MCF 10A (cell line): ENCODE results near the gene NDUFV3. TPM values are rescaled to one million over a fixed set of nuclear protein-coding genes. Genes with fewer than 3 reads are reported as not detected.

ENCODE experiments used
- BruUV-seq: library from RNA; stranded (reverse); fragments of 400-500 nt; replicated peaks from 2 replicates; lab custom pipeline; 2021; lab: Mats Ljungman, UMichigan
- CTCF ChIA-PET: fragments of 300-600 bp; sonication (Branson Sonifier 250); formaldehyde crosslinking; extraction: SDS; loops from one replicate; lab custom pipeline; 2021; ENCODE audit warnings: antibody characterized with exemption, inconsistent platforms; lab: Yijun Ruan, JAX
- POLR2A ChIA-PET: fragments of 300-600, 350-650 bp; sonication (Branson Sonifier 250); formaldehyde crosslinking; extraction: SDS; loops from one replicate; lab custom pipeline; 2020; ENCODE audit warnings: antibody characterized with exemption, inconsistent platforms; lab: Yijun Ruan, JAX
- DNase-seq: peaks from one replicate; pipeline ENCODE4 v3.0.0-alpha.2; 2018; ENCODE audit not compliant: unreplicated experiment
- H3K27ac Mint-ChIP-seq: one replicate; pipeline ENCODE4 v1.8.0; 2022; ENCODE audit warnings: mild to moderate bottlenecking, low read depth, mixed read lengths; ENCODE audit not compliant: unreplicated experiment
- H3K27me3 Mint-ChIP-seq: one replicate; pipeline ENCODE4 v1.8.0; 2022; ENCODE audit warnings: mixed read lengths; ENCODE audit not compliant: insufficient read depth, unreplicated experiment
- H3K36me3 Mint-ChIP-seq: one replicate; pipeline ENCODE4 v1.8.0; 2022; ENCODE audit warnings: mild to moderate bottlenecking, moderate library complexity, mixed read lengths; ENCODE audit not compliant: insufficient read depth, unreplicated experiment
- H3K4me1 Mint-ChIP-seq: one replicate; pipeline ENCODE4 v1.8.0; 2022; ENCODE audit warnings: mixed read lengths; ENCODE audit not compliant: insufficient read depth, unreplicated experiment
- H3K4me3 Mint-ChIP-seq: one replicate; pipeline ENCODE4 v1.8.0; 2022; ENCODE audit warnings: mild to moderate bottlenecking, moderate library complexity, mixed read lengths; ENCODE audit not compliant: unreplicated experiment
- H3K9me3 Mint-ChIP-seq: one replicate; pipeline ENCODE4 v1.8.0; 2022; ENCODE audit warnings: mixed read lengths; ENCODE audit not compliant: unreplicated experiment
- CTCF ChIP-seq: fragments of 200-600 bp; IDR thresholded peaks from one replicate; pipeline ENCODE4 v1.8.0; 2022; ENCODE audit warnings: antibody characterized with exemption, mild to moderate bottlenecking; ENCODE audit not compliant: unreplicated experiment
- intact Hi-C: fragments of 100-400 bp; cut with micrococcal nuclease; formaldehyde crosslinking; loops from 2 replicates; pipeline ENCODE4 v1.14.1; 2022
- total RNA-seq: library from RNA; stranded (reverse); gene quantifications from 2 replicates; pipeline ENCODE4 v1.2.3, GENCODE V29; 2022

NDUFV3 gene
- total RNA-seq, 1 experiment from 2014 or later, result 70.0 TPM

DNA sequence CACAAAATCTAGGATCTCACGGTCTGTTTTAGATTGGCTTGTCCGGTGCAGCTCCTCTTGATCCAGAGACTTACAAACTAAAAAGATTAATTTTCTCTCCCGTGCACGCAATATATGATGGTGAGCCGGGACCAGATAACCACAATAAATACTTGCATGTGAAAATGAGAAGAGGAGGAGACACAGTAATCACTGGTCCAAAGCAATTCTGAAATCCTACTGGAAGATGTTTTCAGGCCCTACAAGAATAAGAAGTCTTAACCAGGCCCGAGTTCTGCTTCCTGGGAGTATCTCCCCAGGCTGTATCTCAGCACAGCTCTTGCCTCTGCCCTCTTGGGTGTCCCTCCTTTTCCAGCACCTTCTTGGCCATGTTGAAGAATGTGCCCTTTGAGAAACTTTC is 12.8 kb upstream of the NDUFV3 start:
- peaks cover 10% of the 10 kb centered on the region for H3K4me1 Mint-ChIP-seq
- POLR2A ChIA-PET, result interaction anchor here (0.7 to 5.3 kb wide), 2 partner anchors 11 to 41 kb away, joined by 3 to 105 read pairs; partner anchors contain the start of gene NDUFV3
- no peak for TF ChIP-seq CTCF
- peak overlapping the region; percentile 94 for H3K27ac Mint-ChIP-seq
- CTCF ChIA-PET, result interaction anchor here (1.5 kb wide), 1 partner anchor 287 kb away, joined by 8 read pairs; no protein-coding TSS in a partner anchor
- no TSS peak for BruUV-seq
- no peak for DNase-seq
- H3K27me3 Mint-ChIP-seq, result no peaks in the 10 kb centered on the region
- intact Hi-C loops, result no loop called here
- peaks cover 37% of the 10 kb centered on the region for H3K36me3 Mint-ChIP-seq
- no peaks in the 10 kb centered on the region for H3K9me3 Mint-ChIP-seq
- peak overlapping the region; percentile 93 for H3K4me3 Mint-ChIP-seq

GRCh38 chr21:42883921-42884320 is 9.2 kb upstream of the NDUFV3 start:
- H3K4me3 Mint-ChIP-seq, result no peak overlapping the region
- peaks cover 10% of the 10 kb centered on the region for H3K4me1 Mint-ChIP-seq
- POLR2A ChIA-PET, result no interaction called here
- intact Hi-C loops, result no loop called here
- no peaks in the 10 kb centered on the region for H3K27me3 Mint-ChIP-seq
- CTCF ChIA-PET, result no interaction called here
- H3K9me3 Mint-ChIP-seq, result no peaks in the 10 kb centered on the region
- no TSS peak for BruUV-seq
- H3K36me3 Mint-ChIP-seq, result peaks cover 8% of the 10 kb centered on the region
- no peak for DNase-seq
- no peak for TF ChIP-seq CTCF
- H3K27ac Mint-ChIP-seq, result no peak overlapping the region

- ChIA-PET CTCF (no interaction called here), POLR2A (interaction anchor here (7.6 kb wide), 1 partner anchor 7 kb away, joined by 105 read pairs; the partner anchor contains the start of gene WDR4)
- intact Hi-C loops, result no loop called here
- TF ChIP-seq CTCF, result no peak
- Mint-ChIP-seq H3K27me3 (no peaks in the 10 kb centered on the region), H3K4me3 (no peak overlapping the region), H3K4me1 (peaks cover 2% of the 10 kb centered on the region), H3K27ac (no peak overlapping the region), H3K9me3 (no peaks in the 10 kb centered on the region), H3K36me3 (peaks cover 1% of the 10 kb centered on the region)
- no peak for DNase-seq
- BruUV-seq, result no TSS peak
Observed at GRCh38 chr21:42887326-42887725, 5.8 kb upstream of the NDUFV3 start.

- POLR2A ChIA-PET, result interaction anchor here (0.5 to 7.6 kb wide), 20 partner anchors 11 to 896 kb away, joined by 3 to 105 read pairs (median 4); partner anchors contain the start of genes PKNOX1 and WDR4
- intact Hi-C loops, result loop anchor here (5.0 to 10.0 kb wide), 2 partner anchors 62 to 755 kb away; no protein-coding TSS in a partner anchor
Observed at GRCh38 chr21:42892582-42892930, 553 bp upstream of the NDUFV3 start.

More at GRCh38 chr21:42892582-42892930, 553 bp upstream of the NDUFV3 start:
- H3K27ac Mint-ChIP-seq, result peak overlapping the region; percentile 96
- H3K9me3 Mint-ChIP-seq, result no peaks in the 10 kb centered on the region
- peaks cover 33% of the 10 kb centered on the region for H3K36me3 Mint-ChIP-seq
- TF ChIP-seq CTCF, result no peak
- DNase-seq, result no peak
- CTCF ChIA-PET, result interaction anchor here (0.5 to 0.9 kb wide), 4 partner anchors 14 to 379 kb away, joined by 3 to 4 read pairs (median 4); partner anchors contain the start of gene SLC37A1
- peaks cover 6% of the 10 kb centered on the region for H3K4me1 Mint-ChIP-seq
- H3K27me3 Mint-ChIP-seq, result no peaks in the 10 kb centered on the region
- peak overlapping the region; percentile 82 for H3K4me3 Mint-ChIP-seq
- TSS peak; percentile 96 for BruUV-seq
